Thymus (tissue), 11 donors: ENCODE results near the gene RSU1. TPM values are rescaled to one million over a fixed set of nuclear protein-coding genes. Genes with fewer than 3 reads are reported as not detected.

ENCODE experiments used
- DNase-seq, 9 donors: peaks; one replicate each; pipeline ENCODE4 v3.0.0-alpha.2; 2013; ENCODE audit warnings: low spot score in 9 of 9, low read depth in 6 of 9, missing footprints in 1 of 9
- H3K27ac ChIP-seq, 2 donors: one replicate each; pipeline ENCODE4 v1.5.1; 2013; ENCODE audit warnings: control low read depth in 1 of 2, low read depth in 1 of 2, low read length in 1 of 2, mild to moderate bottlenecking in 1 of 2, moderate library complexity in 1 of 2
- H3K27me3 ChIP-seq, 2 donors: one replicate each; pipeline ENCODE4 v1.5.1; 2013; ENCODE audit warnings: low read length in 1 of 2; ENCODE audit not compliant: control insufficient read depth in 2 of 2, insufficient read depth in 1 of 2
- H3K36me3 ChIP-seq, 2 donors: one replicate each; pipeline ENCODE4 v1.5.1; 2013; ENCODE audit warnings: low read length in 1 of 2, mild to moderate bottlenecking in 1 of 2, moderate library complexity in 1 of 2; ENCODE audit not compliant: control insufficient read depth in 2 of 2, insufficient read depth in 2 of 2
- H3K4me1 ChIP-seq, 2 donors: one replicate each; pipeline ENCODE4 v1.5.1; 2013; ENCODE audit warnings: low read length in 2 of 2; ENCODE audit not compliant: control insufficient read depth in 2 of 2, insufficient read depth in 2 of 2
- H3K4me3 ChIP-seq, 2 donors: one replicate each; pipeline ENCODE4 v1.5.1; 2013; ENCODE audit warnings: low read length in 2 of 2, control low read depth in 1 of 2, mild to moderate bottlenecking in 1 of 2
- H3K9me3 ChIP-seq, 2 donors: one replicate each; pipeline ENCODE4 v1.5.1; 2013; ENCODE audit warnings: low read length in 1 of 2, mild to moderate bottlenecking in 1 of 2; ENCODE audit not compliant: control insufficient read depth in 2 of 2, insufficient read depth in 1 of 2
- WGBS: extraction: QIAGEN DNeasy Blood & Tissue Kit; methylation state at CpG from one replicate; pipeline ENCODE4 v1.1.7; 2013; 5-methylcytosine and 5-hydroxymethylcytosine counted together
- polyA plus RNA-seq: library from polyadenylated mRNA; stranded (reverse); fragments of 200-250 nt; gene quantifications from one replicate; pipeline ENCODE4 v1.2.3, GENCODE V29; 2013
- total RNA-seq: library from RNA; stranded (reverse); fragments of 120-200 nt; gene quantifications from one replicate; pipeline ENCODE4 v1.2.4, GENCODE V29; 2013
- donor health status: healthy.

Gene RSU1
- total and polyA plus RNA-seq, 2 donors, result 40.1 to 53.2 TPM

- no peak overlapping the region for H3K27ac ChIP-seq
- 91% methylated on average over 7 of the region's 7 CpGs for WGBS
- H3K4me1 ChIP-seq, result no peaks in the 10 kb centered on the region
These were observed 230.7 kb downstream of the RSU1 start for GRCh38 chr10:16586358-16587138.

DNA sequence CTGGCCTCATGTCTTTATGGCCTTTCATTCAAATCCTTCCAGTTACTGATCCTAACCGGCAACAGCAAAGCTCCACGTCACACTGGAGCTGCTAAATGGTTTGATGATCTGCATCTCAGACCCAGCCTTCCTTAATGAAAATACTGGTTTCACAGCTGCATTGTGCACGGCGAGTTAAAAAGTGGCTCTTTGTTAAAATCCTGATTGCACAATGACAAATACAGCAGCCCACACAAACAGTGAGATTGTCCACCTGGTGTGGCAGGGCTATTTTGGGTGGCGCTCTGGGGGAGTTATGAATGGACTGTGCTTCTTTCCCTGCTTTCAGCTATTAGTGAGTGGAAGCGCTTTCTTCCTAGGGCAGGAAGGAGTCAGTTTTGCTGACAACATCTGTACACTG lies 232.1 kb downstream of the RSU1 start:
- no peaks in the 10 kb centered on the region for H3K36me3 ChIP-seq
- H3K9me3 ChIP-seq, result no peaks in the 10 kb centered on the region
- H3K4me1 ChIP-seq, result no peaks in the 10 kb centered on the region
- WGBS, result 94% methylated on average over 6 of the region's 6 CpGs
- H3K4me3 ChIP-seq, result no peak overlapping the region
- no peaks in the 10 kb centered on the region for H3K27me3 ChIP-seq
- no peak for DNase-seq
- H3K27ac ChIP-seq, result no peak overlapping the region

More at GRCh38 chr10:16586358-16587138, 230.7 kb downstream of the RSU1 start:
- Histone ChIP-seq H3K36me3 (no peaks in the 10 kb centered on the region), H3K27me3 (no peaks in the 10 kb centered on the region), H3K4me3 (no peak overlapping the region), H3K9me3 (no peaks in the 10 kb centered on the region)
- DNase-seq, result no peak

DNA sequence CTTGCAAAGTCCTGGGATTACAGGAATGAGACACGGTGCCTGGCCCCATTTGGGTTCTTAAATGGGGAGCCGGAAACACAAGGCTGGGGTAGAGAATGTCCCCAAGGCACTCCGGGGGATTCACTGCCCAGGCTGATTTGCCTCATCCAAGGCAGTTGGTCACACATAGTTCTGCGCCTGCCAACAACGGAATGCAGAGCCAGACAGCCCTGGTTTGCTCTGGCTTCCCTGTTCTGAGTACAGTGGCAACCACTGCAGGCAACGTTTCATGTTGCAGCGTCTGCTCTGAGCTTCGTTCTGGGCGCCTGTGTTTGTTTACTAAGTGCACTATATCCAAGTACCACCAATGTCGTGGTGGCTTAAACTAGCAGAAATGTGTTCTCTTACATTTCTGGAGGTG lies 233.8 kb downstream of the RSU1 start:
- Histone ChIP-seq H3K36me3 (no peaks in the 10 kb centered on the region), H3K4me3 (no peak overlapping the region), H3K27me3 (no peaks in the 10 kb centered on the region), H3K9me3 (no peaks in the 10 kb centered on the region), H3K27ac (no peak overlapping the region), H3K4me1 (no peaks in the 10 kb centered on the region)
- WGBS, result 89% methylated on average over 10 of the region's 10 CpGs
- no peak for DNase-seq

GRCh38 chr10:16581202-16581601 lies 236.0 kb downstream of the RSU1 start:
- no peaks in the 10 kb centered on the region for H3K4me1 ChIP-seq
- H3K9me3 ChIP-seq, result no peaks in the 10 kb centered on the region
- no peaks in the 10 kb centered on the region for H3K36me3 ChIP-seq
- H3K4me3 ChIP-seq, result no peak overlapping the region
- H3K27me3 ChIP-seq, result no peaks in the 10 kb centered on the region
- 72% methylated on average over 3 of the region's 3 CpGs for WGBS
- DNase-seq, result no peak
- H3K27ac ChIP-seq, result no peak overlapping the region

GRCh38 chr10:16570731-16571130 lies 246.5 kb downstream of the RSU1 start:
- H3K36me3 ChIP-seq, result no peaks in the 10 kb centered on the region
- H3K9me3 ChIP-seq, result no peaks in the 10 kb centered on the region
- H3K4me3 ChIP-seq, result no peak overlapping the region
- no peak overlapping the region for H3K27ac ChIP-seq
- no peak for DNase-seq
- 91% methylated on average over 4 of the region's 4 CpGs for WGBS
- no peaks in the 10 kb centered on the region for H3K27me3 ChIP-seq
- no peaks in the 10 kb centered on the region for H3K4me1 ChIP-seq

DNA sequence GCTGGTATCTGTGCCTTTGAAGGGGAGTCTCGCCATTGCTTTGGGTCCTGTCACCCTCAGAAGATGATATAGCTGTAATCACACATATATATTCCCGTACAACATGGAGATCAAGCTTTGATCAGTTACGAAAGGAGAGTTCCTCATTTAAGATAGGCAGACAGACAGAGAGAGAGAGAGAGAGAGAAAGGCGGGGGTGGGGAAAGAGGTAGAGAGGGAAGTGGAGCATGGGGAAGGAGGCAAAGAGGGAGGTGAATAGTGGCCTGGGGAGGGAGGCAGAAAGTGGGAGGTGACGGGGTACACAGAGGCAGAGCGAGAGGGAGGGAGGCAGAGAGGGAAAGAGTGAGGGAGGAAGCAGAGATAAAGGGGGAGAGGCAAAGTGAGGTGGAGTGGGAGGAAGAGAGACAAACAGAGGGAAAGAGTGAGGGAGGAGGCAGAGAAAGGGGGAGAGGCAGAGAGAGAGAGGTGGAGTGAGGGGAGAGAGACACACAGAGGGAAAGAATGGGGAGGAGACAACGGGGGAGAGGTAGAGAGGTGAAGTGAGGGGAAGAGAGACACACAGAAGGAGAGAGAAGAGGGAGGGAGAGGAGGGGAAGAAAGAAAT lies 250.9 kb downstream of the RSU1 start:
- WGBS, result 66% methylated on average over 7 of the region's 7 CpGs
- no peak for DNase-seq

DNA sequence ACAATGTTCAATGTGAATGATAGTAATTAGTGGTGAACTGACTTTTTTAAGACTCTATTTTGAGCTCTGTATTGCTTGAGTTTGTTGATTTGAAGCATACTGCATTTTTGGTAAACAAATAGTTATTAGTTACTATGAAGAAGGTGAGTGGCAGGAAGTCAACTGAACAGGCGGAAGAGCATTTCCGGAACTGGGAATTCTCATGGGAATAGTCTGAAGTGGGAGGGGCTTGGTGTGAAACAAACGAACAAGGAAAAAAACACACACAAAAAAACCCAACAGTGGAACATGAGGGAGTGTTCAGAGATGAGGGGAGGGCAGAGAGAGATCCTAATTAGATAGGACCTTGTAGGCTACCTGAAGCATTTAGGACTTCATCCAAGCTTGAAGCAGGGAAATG lies 251.6 kb downstream of the RSU1 start:
- Histone ChIP-seq H3K9me3 (no peaks in the 10 kb centered on the region), H3K4me1 (no peaks in the 10 kb centered on the region), H3K27ac (no peak overlapping the region), H3K36me3 (no peaks in the 10 kb centered on the region), H3K4me3 (no peak overlapping the region), H3K27me3 (no peaks in the 10 kb centered on the region)
- 56% methylated on average over 3 of the region's 3 CpGs for WGBS
- no peak for DNase-seq

More for the DNA sequence above, 250.9 kb downstream of the RSU1 start:
- Histone ChIP-seq H3K4me3 (no peak overlapping the region), H3K27ac (no peak overlapping the region), H3K4me1 (no peaks in the 10 kb centered on the region), H3K9me3 (no peaks in the 10 kb centered on the region), H3K36me3 (no peaks in the 10 kb centered on the region), H3K27me3 (no peaks in the 10 kb centered on the region)

GRCh38 chr10:16562891-16563290 lies 254.3 kb downstream of the RSU1 start:
- H3K4me3 ChIP-seq, result no peak overlapping the region
- DNase-seq, result no peak
- H3K27me3 ChIP-seq, result no peaks in the 10 kb centered on the region
- no peak overlapping the region for H3K27ac ChIP-seq
- H3K4me1 ChIP-seq, result no peaks in the 10 kb centered on the region
- no peaks in the 10 kb centered on the region for H3K36me3 ChIP-seq
- H3K9me3 ChIP-seq, result no peaks in the 10 kb centered on the region
- 95% methylated on average over 6 of the region's 6 CpGs for WGBS

GRCh38 chr10:16559236-16559773 lies 257.9 kb downstream of the RSU1 start:
- Histone ChIP-seq H3K27ac (no peak overlapping the region), H3K4me3 (no peak overlapping the region), H3K4me1 (no peaks in the 10 kb centered on the region), H3K9me3 (no peaks in the 10 kb centered on the region), H3K27me3 (no peaks in the 10 kb centered on the region), H3K36me3 (no peaks in the 10 kb centered on the region)
- WGBS, result 91% methylated on average over 5 of the region's 5 CpGs
- DNase-seq, result no peak
